CMK (cell line): ENCODE measurements around the gene PIGO.

Source experiments
- DNase-seq: peaks from one replicate; pipeline ENCODE4 v3.0.0-alpha.2; 2010; ENCODE audit warnings: low read depth

PIGO gene

GRCh38 chr9:35106343-35106730, 9.9 kb upstream of the PIGO start:
- no peak for DNase-seq

- no peak for DNase-seq
These were observed 9.4 kb upstream of the PIGO start for GRCh38 chr9:35105571-35106342.

DNA sequence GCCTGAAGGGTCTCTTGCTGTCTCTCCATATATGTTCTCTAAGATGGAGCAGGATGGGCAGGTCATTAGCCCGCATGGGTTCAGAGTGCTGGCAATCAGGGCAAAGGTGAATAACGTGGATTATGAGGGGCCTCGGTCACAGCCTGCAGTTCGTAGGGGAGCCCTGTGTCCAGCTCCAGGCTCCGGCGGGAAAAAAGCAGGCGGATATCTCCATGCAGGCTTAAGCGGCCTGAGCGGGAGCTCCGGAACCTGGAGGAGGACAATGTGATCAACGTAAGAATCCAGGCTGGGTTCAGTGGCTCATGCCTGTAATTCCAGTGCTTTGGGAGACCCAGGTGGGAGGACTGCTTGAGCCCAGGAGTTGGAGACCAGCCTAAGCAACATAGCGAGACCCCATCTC, 8.7 kb upstream of the PIGO start:
- no peak for DNase-seq

DNA sequence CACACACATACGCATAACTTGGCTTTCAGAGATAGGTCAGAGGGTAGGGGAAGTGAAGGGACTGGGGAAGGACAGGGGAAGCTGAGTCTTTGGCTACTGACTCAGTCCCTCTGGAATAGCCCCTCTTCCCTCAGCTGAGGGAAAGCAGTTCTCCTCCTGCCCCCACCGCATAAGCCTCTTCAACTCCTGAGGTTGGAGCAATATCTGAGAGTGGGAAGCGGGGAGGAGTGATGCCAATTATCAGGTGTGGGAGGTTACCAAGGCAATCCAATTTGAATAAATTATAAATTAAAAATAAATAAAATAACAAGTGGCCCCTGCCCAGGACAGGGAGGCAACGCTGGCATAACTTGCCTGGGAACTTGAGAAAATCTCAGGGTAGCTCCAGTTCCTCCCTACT, 8.2 kb upstream of the PIGO start:
- DNase-seq: no peak

GRCh38 chr9:35103660-35104191, 7.3 kb upstream of the PIGO start:
- no peak for DNase-seq

DNA sequence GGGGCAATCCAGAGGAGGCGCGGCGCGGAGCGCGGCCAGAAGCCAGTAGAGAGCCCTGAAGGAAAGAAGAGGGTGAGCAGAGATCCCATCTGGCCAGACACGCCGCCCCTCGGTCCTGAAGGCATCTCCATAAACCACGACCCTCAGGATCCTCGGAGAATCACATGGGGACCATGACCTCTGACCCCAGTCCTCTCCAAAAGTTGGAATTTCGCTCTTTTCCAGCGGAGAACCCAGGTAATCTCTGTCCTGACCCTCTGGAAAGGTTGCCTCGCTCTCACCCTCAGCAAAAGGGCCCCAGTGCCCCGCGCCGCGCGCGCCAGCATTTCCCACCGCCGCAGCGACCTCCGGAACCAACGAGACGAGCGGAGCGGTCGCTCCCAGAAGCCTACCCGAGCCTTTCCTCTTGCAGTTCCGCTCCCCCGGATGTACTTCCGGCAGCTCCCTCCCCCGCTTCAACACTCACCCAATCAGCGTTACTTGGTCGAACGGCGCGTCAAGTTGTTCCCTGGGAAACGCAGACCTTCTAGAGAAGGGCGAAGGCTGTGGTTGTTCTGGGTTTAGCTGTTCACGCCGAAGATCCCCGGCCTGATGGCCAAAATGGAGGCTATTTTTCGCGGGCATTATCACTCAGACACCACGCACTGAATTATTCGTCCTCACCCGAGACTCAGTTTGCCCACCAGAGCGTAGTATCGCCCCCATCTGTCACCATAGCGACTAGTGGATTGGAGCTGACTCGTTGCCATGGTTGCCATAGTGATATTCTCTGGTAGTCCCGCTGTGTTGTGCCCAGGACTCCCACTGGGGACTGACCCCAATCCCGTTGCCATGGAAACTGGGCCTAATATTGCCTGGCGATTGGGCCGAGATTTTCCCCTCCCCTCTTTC, 6.6 kb upstream of the PIGO start, which contains the start of gene STOML2:
TSS of gene STOML2 (minus strand) at position 363 of the 891 bp plus-strand sequence. CDS start at position 326, 37 bp downstream.
- DNase-seq: peak; percentile 93

GRCh38 chr9:35102465-35102768, 6.0 kb upstream of the PIGO start:
- DNase-seq: no peak

DNA sequence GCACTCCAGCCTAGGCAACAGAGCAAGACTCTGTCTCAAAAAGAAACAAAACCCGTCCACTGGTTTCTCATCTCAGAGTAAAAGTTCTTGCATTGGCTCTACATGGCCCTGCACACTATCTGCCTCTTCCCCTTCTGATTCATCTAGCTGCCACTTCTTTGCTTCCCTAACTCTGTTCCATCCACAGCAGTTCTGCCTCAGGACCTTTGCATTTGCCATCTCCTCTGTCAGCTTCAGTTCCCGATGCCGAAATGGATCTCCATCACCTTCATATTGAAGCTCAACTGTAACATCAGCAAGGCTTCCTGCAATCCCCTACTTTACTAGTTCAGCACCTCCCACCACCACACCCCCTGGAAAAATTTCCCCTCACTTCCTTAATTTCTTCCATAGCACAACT, 1.2 kb upstream of the PIGO start:
- no peak for DNase-seq

GRCh38 chr9:35091536-35091935, 4.9 kb downstream of the PIGO start:
- no peak for DNase-seq

DNA sequence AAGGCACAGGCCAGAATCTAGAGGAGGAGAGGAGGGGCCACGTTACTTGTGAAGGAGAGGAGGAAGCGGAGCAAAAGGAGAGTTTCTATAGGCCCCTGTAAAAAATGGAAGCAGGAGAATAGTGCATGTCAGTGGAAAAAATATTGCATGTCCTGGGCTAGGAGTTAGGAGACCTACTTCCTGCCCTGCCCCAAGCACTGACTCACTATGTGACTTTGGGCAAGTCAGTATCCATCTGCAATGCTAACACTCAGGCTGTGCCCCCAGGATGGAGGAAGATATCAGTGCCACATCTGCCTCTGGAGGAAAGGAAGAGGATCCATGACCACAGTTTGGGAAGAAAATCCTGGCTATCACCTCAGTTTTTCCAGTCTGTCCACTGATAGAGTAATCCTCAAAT, 7.0 kb downstream of the PIGO start:
- no peak for DNase-seq

DNA sequence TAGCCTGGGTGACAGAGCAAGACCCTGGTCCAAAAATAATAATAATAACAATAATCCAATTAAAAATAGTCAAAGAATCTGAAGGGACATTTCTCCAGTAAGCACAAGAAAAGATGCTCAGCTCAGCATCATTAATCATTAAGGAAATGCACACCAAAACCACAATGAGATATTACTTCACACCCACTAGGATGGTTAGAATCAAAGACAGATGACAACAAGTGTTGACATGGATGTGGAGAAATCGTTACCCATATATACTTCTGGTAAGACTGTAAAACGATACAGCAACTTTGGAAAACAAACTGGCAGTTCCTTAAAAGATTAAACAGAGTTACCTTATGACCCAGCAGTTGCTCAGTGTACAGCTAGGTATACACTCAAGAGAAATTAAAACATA, 11.3 kb downstream of the PIGO start:
- no peak for DNase-seq

DNA sequence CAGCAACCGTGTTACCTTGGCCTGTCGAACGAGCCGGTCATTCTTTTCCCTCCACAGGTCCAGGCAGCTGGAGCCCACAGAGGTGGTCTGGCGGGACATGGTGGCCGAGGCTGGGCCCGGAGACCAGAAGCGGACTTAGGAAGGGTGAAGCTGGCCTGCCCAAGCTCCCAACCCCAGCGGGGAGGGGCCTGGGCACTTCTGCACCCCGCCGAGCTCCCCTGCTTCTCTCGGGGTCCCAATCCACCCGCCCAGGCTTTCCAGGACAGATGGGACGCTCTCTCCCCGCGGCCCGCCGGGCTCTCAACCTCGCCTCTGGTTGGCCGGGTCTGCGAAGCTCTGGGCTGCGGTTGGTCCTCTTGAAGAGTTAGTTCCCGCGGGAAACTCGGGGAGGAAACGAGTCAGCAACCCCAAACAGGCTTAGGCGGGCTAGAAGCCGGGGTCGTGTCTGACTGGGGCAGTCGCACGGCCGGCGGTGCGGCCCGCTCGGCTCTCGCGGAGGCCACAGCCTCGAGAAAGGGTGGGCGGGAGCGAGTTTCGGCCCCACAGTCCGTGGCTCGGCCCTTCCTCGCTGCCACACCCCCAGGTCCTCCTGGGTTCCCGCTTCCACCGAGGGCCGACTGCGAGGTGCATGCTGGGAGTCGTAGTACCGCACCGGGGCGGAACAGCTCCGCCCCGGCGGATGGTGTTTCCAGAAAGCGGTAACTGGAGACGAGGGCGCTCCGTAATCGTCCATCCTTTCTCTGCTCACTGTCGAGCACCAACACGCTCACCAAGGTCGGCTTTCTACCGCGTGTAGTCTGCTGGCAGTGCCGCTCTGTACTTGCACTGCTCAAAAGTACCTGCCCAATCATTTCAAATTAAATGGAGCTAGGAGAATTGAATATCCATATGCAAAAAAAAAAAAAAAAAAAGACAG, 16.7 kb downstream of the PIGO start, which contains the start of gene FANCG:
TSS of gene FANCG (minus strand) at position 517 of the 916 bp plus-strand sequence. CDS start at position 99, 418 bp downstream.
- DNase-seq: peak; percentile 74

GRCh38 chr9:35079041-35079425, 17.4 kb downstream of the PIGO start:
- DNase-seq: no peak

DNA sequence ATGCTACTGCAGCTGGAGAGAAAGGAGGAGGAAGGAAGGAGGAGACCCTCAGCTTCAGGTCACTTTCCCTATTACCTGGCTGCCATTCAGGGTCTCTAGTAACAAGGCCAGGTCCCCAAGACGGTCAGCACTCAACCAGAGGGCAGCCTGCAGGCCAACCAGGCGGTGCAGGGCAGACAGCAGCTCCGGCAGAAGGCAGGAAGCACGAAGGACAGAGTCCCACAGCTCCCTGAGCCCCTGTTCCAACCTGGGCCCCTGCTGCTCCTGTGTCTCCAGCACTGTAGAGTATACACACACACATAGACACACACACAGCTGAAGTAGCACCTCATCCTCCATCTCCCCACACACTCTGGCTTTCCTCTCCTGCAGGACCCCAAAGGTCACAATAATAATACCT, 18.3 kb downstream of the PIGO start:
- DNase-seq: no peak

DNA sequence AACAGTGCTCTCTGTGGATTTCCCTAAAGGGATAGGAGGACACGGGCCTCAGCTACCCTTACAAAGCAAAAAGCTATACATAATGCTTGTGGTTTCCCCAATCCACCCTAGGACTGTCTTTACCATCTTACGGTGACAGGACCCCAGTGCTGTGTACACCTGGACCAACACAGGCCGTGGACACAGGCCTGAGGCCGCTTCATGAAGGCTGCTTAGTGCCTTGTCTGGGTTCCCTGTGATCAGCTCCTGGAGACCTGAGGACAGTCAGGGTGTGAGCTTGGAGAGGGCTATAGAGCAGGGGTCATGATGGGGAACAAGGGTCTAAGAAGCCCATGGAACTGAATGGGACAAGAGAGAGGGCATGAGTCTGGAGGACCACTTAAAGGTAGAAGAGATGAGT, 19.5 kb downstream of the PIGO start:
- DNase-seq: no peak

GRCh38 chr9:35075358-35075757, 21.0 kb downstream of the PIGO start:
- no peak for DNase-seq

DNA sequence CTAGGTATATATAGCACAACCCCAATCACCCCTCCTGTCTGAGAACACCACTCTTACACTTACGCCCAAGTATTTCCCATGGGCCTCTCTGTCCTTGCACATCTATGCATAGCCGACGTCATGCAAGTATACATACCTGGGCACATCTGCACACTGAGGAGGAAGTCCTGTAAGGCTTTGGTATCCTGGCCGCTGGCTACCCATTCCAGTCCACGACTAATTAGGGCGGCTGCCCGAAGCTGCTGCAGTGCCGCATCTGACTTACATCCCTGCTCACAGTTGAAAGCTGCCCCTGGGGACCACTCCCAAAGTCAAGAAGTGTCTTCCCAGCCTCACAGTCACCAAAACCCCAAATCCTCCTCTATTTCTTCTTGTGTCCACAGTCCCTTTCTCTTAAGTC, 21.6 kb downstream of the PIGO start:
- no peak for DNase-seq

DNA sequence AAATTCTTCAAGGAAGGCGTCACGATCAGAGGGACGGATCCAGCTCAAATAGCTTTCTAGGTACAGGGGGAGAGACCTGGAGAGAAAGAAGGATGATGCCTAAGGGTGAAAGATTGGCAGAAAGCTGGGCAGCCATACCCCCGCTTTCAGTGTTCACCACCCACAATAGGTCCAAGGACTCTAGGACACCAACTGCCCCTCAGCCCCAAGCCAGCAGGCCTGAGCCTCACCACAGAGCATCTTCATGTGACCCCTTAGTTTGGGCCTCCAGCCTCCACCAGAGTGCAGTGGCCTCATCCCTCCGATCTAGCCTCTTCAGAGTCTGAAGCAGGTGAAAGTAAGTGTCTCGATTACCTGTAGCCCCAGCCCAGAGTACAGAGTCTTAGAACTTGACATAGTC, 22.2 kb downstream of the PIGO start:
- no peak for DNase-seq

DNA sequence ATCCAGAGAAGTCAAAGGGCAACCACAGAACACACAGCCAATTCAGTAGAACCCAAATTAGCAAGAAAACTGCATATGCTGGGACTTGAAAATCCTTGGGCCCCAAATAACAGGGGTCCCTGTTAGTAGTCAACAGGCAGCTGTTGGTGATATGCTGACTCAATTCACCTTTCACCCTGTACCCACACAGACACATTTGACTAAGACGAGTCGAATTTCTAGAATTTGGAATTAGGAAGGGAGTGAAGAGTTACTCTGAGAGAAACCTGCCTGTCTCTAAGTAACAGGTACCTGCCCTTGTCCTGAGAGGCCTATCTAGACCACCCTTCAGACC, 23.1 kb downstream of the PIGO start:
- DNase-seq: no peak

DNA sequence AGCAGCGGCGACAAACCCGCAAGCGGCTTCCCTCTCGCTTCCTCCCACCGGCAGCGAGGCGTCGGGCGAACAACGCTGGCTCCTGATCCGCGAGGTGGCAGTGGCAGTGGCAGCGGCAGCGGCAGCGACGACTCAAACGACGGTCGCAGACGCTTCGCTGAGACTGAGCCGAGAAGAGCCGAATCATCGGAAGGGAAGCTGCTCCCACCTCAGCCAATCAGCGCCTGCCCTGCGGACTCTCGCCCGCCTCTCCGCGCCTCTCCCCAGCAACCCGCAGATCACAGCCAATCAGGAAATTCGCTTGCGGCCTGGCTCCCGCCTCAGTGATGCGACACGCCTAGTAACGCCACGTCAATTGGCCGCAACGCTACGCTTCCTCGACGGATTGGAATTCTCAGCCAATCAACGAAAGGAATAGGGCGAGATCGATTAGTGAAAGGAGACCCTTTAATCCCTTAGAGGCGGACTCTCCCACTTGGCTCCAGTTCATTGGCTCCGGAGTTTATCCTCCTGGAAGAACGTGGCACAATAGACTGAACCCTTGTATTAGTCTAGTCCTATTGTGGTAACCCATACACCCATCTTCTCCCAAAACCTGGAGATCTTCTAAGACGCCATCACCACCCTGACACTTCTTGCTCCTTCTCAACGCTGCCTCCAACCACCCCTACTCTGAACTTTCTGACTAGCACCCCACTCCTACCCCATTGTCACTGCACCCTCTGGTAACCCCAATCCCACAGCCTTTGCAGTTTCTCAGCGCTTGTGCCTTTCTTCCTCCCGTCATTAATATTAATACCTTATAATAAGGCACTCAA, 23.7 kb downstream of the PIGO start, which contains the start of gene VCP:
TSS of gene VCP (minus strand) at position 165 of the 818 bp plus-strand sequence. CDS start 272 bp downstream, outside the sequence.
- DNase-seq: peak; percentile 92

DNA sequence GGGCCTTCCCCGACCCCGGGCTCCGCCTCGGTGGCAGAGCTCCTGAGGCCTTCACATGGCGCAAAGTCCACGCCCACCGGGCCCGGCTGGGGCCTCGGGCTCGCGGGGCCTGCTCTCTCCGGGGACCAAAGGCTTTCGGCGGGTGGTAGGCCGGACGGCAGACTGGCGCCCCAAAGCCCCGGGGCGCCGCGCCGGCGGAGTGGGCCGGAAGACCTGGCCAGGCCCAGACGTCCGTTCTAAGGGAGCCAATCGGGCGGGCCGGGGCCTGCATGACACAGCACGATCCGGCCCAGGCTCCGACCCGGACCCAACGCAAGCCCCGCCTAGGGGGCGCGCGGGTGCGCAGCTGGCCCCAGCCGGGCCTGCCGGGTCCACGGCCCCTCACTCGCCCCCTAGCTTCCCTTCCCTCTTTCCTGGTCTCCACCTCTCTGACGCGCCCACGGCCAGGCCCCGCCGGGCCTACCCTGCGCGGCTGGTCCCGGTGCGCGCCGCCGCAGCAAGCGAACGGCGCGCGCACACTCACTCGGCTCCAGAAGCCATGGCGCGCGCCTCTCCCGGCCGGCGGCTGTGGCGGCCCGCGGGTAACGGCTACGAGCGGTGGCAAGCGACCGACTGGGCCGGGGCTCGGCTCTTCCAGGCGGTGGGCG, 24.5 kb downstream of the PIGO start:
- peak; percentile 80 for DNase-seq
